OCI-LY3 (cell line): Measurements from ENCODE around the gene ACAP2.

Source experiments
- CTCF ChIP-seq: fragments of 200-600, 300-600 bp; sonication (generic); IDR thresholded peaks from 2 replicates; pipeline ENCODE4 v1.5.1; 2014; ENCODE audit warnings: antibody characterized with exemption, low read length, low read depth
- EZH2phosphoT487 ChIP-seq: fragments of 200-600 bp; shearing (Covaris generic); IDR thresholded peaks from 2 replicates; pipeline ENCODE4 v1.6.1; 2018; ENCODE audit warnings: antibody characterized with exemption, mixed run types, low read depth

DNA sequence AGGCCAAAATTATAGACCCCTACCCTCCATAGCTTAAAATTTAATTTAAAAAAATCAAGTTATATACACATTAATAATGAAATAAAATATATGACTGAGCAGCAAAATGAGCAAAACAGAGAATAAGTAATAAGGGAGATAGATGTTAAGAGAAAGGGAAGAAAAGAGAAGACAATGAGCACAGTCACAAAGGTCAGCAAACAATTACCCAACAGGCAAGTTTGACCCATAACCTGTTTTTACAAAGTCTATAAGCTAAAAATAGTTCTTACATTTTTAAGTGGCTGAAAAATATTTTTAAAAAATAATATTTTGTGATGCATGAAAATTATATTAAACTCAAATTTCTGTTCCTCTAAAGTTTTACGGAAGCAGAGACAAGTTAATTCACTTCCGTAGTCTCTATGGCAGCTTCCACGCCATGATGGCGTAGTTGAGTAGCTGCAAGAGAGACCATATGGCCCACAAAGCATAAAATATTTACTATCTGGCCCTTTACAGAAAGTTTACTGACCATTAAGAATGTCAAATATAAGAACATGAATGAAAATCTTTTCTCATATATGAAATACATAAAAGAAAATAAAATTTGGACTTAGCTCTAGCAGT is 47.5 kb downstream of the ACAP2 start:
- TF ChIP-seq CTCF (no peak), EZH2phosphoT487 (no peak)
